NCI-H1048 (cell line): Measurements from ENCODE around the gene BLACAT1.

Experiments
- DNase-seq: peaks from one replicate; lab custom pipeline; 2025; lab: John Stamatoyannopoulos, UW

Gene BLACAT1

DNA sequence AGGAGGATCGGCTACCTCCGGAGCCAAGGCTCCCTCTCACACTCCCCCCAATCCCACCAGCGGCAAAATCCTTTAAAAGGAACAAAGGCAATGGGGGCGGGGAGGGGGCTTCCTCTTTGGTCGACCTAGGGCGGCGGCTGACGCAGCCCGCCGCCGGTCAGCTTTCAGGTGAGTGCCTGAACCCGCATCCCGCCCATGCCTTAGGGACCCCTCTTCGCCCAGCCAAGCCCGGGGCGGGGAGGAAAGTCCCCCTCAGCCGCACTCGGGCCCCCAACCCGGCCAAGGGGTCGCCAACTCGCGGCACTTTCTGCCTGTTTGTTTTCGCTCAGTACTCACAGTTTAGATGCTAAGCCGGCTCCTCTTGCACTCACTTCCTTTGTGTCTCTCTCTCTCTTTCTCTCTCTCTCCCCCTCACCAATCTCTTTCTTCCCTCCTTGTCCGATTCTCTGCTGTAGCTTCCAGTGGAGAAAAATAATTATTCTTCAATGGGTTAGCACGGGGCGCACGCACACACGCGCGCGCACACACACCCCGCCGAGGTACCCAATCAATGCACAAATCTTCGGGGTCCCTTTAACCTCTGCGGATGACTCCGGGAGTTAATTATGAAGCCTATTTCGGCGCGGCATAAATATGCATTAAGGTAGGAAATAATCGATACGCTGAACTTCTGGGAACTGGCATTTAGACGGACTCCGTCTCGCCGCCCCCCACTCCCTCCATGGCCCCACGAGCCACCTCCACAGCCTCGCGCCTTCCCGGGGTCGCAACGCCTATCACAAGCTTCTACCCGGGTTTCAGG lies at the start of gene BLACAT1:
BLACAT1 (minus strand) TSS at position 465 of the 802 bp plus-strand sequence.
- no peak for DNase-seq

GRCh38 chr1:205505076-205505729 lies 49.4 kb upstream of the BLACAT1 start:
- DNase-seq, result no peak

GRCh38 chr1:205504311-205505075 lies 48.6 kb upstream of the BLACAT1 start, which contains the start of gene CDK18:
Gene CDK18, plus strand, starts transcription at chr1:205504669. Its CDS starts 18,499 bp downstream, at chr1:205523168.
- peak; percentile 71 for DNase-seq

- no peak for DNase-seq
Observed at GRCh38 chr1:205502992-205503391, 47.1 kb upstream of the BLACAT1 start.

DNA sequence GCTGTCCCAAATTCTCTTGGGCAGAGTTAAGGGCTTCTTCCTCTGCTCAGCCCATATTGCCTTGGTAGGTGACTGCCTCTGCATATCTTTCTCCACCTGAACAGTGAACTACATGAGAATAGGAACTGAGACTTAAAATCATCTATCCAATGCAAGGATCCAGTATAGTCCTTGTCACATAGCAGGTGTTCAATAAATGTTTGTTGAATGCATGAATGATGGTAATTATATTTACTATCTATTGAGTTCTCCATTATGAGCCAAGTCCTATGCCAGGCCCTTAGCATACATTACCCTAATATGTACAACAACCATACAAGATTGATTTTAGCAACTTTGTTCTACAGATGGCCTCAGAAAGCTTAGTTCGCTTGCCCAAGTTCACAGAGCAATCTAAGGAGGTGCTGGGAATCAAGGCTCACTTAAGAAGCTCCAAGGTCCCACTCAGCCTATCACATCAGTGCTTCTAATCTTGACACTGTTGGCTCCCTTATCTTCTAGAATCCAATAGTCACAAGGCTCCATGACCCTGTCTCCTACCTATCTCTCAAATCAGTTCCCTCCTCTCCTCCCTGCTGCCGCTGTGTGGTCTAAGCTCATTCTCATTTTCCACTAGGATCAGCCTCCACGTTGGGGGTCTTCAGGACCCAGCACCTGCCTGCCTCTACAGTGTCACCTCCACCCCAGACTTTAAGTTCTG lies 46.4 kb upstream of the BLACAT1 start:
- no peak for DNase-seq

DNA sequence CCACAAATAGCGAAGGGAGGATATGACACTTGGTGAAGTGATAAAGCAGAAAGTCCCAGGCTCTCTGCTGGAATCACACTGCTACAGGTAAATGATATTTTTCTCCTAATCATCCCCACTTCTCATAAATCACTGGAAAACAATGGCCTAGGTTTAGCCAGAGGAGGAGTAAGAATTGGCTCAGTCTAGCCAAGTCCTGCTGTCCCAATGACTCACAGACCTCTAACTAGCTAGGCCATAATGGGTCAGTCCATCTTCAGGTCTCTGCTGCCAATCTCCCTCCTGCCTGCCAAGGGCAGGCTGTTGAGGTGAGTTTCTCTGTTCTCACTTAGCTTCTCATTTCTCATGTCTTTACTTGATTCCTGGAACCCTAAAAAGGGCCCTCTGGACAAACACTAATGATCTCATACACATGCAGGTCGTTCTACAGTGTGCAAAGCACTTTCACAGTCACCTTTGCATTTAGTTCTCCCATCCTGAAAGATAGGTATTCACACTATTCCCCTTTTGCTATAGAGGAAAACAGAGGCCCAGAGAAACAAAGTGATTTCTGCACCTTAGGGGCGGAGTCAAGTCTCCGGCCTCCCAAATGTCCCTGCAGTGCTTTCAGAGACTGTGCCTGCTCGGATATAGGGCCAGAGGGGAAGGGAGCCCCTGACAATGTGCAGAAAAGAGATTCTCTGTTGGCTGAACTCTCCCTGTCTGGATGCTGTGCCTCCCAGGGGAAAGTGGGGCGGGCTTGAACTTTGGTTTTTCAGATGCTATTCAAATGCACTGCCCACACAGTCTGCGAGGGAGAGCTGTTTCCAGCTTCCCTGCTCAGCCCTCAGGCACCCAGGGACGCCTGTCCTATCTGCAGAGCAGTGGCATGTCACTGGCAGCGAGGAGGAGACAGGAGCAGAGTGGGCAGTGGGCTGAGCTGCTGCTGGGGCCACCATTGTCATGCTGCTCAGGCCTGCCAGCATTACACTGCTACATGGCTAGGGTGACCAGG lies 44.7 kb upstream of the BLACAT1 start:
- no peak for DNase-seq

GRCh38 chr1:205499789-205500188 lies 43.9 kb upstream of the BLACAT1 start:
- DNase-seq, result no peak

DNA sequence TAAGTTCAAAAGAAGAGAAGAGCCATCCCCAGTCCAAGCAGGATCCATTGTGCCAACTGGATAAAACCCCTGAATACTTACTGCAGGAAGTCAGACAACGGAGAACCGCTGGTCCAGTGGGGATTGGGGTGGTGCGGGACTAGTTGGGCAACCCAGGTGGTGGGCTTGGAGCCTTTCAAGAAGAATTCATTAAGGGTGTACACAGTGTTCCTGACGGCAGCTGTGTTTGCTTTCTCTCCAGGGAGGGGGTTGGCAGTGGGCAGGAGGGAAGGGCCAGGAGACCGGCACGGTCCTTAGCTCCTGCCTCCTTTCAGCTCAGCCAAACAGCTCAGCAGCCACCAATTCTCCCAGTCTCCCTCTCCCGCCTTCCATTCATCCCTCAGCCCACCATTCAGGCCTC lies 41.5 kb upstream of the BLACAT1 start:
- DNase-seq, result no peak

DNA sequence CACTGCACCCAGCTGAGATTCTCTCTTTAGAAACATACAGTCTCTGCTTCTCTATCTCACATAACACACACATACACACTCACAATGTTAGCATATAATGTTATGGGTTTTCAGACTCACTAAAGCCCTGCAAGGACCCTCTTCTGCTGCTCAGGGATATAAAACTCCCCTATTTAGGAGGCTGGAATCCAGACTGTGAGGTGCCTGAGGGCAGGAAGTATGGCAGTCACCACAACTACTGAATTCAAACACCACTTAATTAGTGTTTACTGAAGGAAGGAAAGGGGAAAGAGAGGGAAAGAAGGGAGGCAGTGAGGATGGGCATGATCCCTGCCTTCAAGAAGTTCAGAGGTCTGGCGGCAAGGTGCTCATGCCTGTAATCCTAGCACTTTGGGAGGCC lies 40.8 kb upstream of the BLACAT1 start:
- DNase-seq, result no peak

DNA sequence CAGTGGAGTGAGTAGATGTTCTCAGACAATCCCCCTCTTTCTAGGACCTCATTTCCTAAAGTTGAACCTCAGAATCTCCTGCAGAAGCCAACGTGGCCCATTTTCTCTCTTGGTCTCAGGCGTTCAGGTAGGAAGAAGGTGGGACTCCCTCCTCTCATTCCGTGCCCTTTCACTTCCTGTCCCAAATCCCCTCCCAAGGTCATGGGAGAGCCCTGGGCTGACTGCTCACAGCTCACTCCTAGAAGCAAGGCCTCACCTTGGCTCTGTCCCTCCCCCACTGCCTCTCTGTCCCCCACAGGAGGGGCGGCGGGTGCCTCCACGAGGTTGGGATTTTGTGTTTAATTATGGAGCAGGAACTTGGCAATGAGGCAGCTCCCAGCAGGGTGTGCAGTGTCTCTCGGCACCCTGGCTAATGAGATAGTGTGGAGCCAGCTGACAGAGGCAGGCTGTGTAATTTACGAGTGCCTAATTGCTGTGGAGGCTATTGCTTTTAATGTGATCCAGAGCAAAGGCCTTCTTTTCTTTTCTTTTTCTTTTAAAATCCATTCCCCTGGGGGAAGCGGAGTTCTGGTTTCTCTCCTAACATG lies 39.5 kb upstream of the BLACAT1 start:
- no peak for DNase-seq

DNA sequence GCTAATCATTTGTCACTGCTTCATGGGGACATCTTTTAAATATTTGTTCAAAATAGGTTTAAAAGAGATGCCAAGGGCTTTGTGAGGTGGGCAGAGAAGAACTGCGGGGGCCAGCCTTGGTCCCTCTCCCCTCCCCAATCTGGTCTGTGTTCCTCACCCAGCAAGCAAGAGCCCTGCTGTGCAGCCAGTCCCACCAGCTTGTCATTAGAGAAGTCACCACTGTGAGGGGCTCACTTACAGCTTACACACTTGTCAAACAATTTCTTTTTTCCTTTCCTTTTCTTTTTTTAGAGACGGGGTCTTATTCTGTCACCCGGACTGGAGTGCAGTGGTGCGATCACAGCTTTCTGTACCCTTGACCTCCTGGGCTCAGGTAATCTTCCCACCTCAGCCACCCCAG lies 38.3 kb upstream of the BLACAT1 start:
- no peak for DNase-seq

DNA sequence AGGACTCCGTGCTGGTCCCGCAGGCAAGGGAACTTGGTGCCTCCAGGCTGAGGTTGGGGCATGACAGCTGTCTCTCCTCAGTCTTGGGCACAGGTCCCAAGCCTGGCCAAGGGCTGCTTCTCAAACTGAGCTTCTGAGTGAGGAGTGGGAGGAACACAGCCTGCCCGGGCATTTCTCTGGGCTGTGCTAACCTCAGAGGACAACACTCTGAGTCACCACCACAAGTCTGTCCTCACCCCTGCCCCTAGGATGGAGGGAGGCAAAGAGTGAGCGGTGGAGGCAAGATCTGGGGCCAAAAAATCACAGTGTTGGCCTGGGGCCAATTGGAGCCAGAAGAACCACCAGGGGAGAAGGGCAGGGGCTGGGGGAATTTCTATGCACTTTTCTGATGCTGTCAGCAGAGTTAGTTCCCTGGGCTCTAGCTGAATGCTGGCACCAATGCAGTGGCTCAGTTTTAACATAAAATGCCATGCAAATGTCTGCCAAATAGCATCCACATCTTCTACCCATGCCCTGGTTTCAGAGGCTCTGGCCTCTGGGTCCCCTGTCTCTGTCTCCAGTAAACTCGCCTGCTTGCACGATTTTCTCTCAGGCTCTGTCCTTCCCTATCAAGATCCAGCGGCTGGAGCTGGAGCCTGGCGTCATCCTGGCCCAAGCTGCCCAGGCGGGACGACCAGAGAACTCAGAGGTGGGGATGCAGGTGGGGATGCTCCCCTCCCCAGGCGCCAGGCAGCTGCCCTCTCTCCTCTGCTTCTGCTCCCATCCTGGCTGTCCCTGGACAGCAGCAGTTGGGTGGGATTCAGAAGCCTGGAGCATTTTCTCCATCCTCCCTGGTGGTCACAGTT lies 37.6 kb upstream of the BLACAT1 start:
- no peak for DNase-seq

DNA sequence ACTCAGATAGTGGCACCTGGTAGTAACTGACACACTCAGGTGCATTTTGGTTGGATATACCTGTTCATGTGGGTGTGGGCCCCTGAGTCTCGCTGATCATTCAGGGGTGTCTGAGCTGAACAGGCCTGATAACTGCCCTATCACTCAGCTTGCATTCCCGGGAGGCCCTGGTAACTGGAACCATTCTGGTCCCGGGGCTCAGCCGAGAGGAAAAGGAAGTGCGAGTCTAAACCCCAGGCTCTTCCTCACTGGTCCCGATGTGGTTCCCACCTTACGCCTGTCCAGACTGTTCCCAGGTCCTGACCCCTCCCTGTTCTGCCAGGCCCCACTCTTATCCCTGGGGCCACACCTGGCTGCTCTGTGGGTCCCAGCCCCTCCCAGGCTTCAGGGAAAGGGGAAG lies 36.9 kb upstream of the BLACAT1 start:
- no peak for DNase-seq

DNA sequence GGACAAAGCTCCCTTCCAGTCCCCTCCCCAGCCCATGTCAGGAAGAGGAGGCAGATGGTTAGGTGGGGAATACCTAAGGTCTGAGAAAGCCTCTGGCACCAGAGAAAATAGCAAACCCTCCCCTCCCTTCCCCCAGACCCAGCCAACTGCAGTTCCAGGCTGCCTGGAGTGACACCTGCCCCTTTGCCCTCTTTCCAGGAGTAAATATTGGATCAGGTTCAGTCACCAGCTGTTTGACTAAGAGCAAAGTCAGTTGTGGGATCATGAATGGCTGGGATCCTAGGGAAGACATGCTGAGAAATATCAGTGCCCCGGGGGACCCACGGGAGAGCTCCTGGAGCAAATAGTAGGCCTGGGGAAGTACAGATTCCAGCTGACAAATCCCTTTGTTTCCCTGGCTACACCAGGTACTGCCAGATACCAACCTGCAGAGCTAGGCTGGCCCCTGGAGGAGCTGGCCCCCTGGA lies 36.4 kb upstream of the BLACAT1 start:
- DNase-seq, result no peak

DNA sequence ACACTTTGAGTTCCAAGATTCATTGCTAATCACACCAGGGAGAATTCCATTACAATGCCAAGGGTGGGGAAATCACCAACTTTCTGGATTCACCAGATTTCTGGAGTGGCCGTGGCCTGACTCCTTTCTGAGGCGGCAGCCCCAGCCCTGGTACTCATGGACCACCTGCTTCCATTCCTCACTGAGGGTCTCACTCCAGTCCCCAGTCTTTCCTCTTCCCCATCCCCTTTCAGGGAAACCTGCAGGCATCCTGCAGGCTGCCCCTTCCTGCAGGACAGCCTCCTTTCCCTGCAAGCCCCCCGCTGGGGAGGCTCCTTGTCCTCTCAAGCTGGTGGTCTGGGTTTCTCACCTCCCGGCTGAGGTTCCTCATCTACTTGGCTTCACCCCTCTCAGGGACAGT lies 35.9 kb upstream of the BLACAT1 start:
- DNase-seq, result no peak

DNA sequence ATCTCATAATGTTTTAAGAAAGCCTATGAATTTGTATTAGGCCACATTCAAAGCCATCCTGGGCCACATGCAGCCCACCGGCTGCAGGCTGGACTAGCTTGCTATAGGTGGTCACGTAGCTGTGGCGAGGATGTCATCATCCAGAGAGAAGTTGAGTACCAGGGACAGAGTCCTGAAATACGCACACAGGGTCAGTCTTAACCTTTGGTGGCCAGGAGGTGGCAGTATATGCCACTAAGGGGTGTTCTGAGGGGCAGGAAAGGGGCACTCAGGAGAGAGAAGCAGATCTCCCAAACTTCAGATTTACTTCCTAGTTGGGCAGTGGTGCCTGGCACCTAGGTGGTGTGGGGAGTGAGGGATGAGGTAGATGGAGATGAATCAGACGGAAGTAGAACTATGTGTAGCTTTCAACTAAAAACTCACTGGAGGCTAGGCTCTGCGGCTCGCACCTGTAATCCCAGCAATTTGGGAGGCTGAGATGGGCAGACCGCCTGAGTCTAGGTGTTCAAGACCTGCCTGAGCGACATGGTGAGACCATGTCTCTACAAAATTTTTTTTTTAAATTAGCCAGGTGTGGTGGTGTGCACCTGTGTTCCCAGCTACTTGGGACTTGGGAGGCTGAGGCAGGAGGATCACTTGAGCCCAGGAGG lies 32.4 kb upstream of the BLACAT1 start:
- peak; percentile 51 for DNase-seq

DNA sequence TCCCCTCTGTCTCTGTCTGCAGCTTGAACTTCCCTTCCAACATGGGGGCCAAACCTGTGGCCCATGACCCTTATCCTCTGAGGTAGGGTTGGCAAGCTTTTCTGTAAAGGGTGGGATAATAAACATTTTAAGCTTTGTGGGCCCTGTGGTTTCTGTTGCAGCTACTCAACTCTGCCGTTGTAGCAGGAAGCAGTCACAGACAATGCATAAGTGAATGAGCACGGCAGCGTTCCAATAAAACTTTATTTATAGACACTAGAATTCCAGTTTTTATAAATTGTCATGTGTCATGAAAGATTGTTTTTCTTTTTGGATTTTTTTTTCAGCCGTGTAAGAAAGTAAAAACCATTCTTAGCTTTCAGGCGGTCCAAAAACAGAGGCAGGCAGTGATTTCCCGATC lies 30.4 kb upstream of the BLACAT1 start:
- no peak for DNase-seq

- DNase-seq, result peak; percentile 45
Observed at GRCh38 chr1:205484985-205485967, 29.4 kb upstream of the BLACAT1 start.
